GM12874 (cell line): ENCODE data around the gene AGAP5.
"Not testable (repeated sequence)": the region's sequence is repeated elsewhere in the genome, so short reads cannot be mapped to it uniquely, and the experiment has no call there.

Experiments used
- TF ChIP-seq, protein P1 (sequence below): IDR thresholded peaks from 2 replicates; pipeline ENCODE4 v1.5.1; 2011; ENCODE audit warnings: low read depth, mild to moderate bottlenecking, control low read depth, low read length, moderate library complexity; ENCODE audit not compliant: insufficient read depth

Gene AGAP5

DNA sequence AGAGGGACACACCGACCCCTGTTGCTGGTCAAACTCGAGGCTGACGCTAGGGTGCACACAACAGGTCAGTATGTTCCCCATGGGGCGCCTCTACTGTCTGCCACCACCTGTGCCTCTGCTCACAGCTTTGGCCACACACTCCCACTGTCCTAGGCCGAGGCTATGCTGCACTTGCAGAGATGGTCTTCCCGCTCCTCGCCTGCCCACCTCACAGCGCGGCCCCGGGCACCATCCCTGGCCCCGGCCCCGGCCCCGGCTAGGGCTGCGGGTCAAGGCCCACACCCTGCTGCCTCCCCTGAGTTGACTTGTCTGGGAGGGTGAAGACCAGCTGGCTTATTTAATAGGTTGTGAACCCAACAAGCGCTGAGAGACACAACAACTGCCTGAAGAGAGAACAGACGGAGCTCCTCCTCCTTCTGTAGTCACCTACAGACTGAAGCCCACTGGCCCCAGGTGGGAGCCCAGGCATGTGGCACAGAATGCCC, at the start of gene AGAP5:
AGAP5 (minus strand) TSS at position 435 of the 485 bp plus-strand sequence; CDS start at position 81, 354 bp downstream.
- TF ChIP-seq, protein P1, sequence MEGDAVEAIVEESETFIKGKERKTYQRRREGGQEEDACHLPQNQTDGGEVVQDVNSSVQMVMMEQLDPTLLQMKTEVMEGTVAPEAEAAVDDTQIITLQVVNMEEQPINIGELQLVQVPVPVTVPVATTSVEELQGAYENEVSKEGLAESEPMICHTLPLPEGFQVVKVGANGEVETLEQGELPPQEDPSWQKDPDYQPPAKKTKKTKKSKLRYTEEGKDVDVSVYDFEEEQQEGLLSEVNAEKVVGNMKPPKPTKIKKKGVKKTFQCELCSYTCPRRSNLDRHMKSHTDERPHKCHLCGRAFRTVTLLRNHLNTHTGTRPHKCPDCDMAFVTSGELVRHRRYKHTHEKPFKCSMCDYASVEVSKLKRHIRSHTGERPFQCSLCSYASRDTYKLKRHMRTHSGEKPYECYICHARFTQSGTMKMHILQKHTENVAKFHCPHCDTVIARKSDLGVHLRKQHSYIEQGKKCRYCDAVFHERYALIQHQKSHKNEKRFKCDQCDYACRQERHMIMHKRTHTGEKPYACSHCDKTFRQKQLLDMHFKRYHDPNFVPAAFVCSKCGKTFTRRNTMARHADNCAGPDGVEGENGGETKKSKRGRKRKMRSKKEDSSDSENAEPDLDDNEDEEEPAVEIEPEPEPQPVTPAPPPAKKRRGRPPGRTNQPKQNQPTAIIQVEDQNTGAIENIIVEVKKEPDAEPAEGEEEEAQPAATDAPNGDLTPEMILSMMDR: not testable (repeated sequence)

DNA sequence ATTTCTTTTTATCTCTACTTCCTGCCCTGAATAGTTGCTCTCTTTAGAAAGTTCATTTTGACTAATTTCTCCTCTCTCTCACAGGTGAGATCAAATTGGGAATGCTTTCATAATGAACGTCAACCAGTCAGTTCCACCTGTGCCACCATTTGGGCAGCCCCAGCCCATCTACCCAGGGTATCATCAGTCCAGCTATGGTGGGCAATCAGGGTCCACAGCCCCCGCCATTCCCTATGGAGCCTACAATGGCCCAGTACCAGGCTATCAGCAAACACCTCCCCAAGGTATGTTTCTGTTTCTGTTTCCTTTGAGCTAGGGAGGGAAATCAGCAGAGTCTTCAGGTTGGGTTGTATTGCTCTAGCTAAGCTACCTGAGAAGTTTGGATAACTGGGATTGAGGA, 48.8 kb upstream of the AGAP5 start:
- TF ChIP-seq, protein P1: no peak

DNA sequence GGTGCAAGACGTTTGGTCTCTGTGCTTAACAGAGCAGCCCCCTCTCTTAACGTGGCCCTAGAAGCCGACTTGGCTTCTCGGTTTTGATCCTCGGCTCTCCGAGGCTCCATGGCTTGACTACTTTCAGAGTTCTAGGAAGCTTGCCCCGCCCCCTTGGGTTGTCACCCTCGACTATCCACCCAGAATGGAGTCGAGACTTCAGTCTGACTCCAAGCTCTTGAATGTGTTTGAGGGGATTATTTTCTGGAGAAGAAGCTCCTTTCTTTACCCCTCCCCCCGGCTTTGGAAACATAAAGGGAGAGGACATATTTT, 46.7 kb upstream of the AGAP5 start:
- TF ChIP-seq, protein P1: no peak

DNA sequence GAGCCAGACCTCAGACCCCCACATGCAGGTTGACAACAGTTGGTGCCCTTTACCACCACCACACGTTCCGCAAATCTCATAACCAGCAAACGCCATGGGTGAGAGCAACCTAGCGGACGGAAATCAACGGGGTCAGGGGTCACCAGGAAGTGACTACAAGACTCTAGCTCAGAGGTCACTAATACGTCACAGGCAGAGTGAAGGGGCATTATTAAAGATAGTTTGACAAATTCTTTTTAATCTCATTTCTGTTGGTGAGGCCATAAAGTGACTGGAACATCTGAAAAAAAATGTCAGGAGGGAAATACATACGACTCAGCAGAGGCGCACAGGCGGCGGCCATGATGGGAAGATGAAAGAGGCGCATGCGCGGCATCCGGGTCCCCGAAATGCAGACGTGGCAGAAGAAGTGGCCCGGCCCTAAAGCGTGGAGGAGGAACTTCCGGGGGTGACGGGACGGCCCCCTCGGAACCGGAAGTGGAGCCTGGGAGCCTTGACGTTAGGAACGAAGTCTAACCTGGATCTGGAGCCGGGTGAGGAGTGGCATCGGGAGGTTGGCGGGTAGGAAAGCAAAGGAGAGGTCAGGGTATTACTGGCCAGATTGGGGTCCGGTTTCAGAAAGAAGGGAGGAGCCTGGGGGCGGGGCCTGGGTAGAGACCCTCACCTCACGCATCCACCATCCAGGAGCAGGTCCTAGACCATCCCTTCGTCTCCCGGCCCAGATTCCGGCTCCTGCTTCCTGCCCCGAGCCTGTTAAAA, 46.2 kb upstream of the AGAP5 start, which contains the start of gene SEC24C:
SEC24C (plus strand) TSS at position 468 of the 759 bp plus-strand sequence. CDS start 2,461 bp downstream, outside the sequence.
- TF ChIP-seq, protein P1: no peak

DNA sequence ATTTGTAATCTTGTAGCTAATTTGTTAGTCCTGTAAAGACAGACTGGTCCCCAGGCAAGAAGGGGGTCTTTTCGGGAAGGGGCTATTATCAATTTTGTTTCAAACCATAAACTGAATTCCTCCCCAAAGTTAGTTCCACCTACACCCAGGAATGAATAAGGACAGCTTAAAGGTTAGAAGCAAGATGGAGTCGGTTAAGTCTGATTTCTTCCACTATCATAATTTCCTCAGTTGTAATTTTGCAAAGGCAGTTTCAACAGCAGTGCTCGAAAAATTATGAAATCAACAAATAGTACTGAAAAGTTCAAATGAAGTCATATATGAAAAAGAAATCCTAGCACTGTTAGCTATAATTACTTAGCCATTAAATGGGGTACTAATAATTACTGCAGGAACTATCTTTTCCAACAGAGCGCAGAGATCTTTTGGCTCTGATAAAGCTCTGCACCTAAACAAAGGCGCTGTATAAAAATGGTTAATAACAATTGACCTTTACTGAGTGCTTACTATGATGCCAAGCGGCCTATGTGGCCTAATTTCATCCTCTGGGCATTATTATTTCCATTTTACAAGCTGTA, 45.5 kb upstream of the AGAP5 start:
- TF ChIP-seq, protein P1: no peak

DNA sequence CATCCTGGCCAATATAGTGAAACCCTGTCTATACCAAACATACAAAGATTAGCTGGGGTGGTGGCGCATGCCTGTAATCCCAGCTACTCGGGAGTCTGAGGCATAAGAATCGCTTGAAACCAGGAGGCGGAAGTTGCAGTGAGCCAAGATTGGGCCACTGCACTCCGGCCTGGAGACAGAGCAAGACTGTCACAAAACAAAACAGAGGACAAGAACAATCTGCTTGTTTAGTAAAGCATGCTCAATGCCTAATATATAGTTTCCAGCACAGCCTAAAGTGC, 44.5 kb upstream of the AGAP5 start:
- TF ChIP-seq, protein P1: no peak

DNA sequence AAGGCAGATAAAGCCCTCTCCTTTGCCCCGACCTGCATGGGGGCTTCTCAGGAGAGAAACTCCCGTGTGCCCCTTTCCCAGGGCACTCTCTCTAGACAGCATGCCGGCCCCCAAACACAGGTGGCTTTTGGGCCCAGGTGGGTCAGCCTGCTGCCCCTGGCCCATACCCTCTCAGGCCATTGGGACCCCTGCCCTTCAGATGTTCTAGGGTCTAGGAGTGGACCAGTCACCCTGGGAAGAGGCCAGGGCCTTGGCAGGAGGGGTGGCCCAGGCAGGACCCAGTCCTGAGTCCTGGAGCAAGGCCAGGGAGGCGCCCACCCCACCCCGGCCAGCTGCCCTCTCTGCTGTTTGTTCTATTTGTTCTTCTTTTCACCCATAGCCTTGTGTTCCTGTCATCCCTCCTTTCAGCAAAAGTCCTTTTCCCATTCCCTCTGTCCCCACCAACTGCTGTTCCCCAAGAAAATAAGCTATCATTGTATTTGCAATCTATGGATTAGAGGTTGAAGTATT, 36.9 kb upstream of the AGAP5 start:
- TF ChIP-seq, protein P1: no peak
